ENCODE measurements around the gene MRPL55.
A peak's percentile ranks its signal among the peaks of the same experiment; 100 is the strongest.

Gene MRPL55

DNA sequence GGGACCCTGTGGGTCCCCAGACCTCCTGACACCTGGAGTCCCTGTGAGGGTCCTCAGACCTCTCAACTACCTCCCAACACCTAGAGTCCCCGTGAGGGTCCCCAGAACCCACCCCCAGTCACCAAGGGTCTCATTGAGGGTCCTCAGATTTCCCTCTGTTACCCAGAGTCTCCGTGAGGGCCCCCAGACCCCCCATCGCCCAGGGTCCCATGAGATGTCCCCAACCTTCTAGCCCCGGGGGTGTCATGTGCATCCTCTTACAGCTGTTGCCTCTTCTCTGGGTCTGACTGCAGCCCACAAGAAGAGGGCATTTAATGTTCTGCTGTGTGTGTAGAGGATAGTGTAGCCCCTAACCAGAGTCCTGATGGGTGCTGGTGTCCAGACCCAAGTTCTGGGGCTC lies 38.7 kb upstream of the MRPL55 start:
- DNase-seq (ENCODE audit: low read depth, low spot score) = no peak

GRCh38 chr1:228147151-228147693 lies 38.1 kb upstream of the MRPL55 start:
- DNase-seq (ENCODE audit: low read depth, low spot score) = no peak

- no peak for DNase-seq (ENCODE audit: low read depth, low spot score)
These were observed 37.5 kb upstream of the MRPL55 start for GRCh38 chr1:228146417-228147150.

- DNase-seq (ENCODE audit: low read depth, low spot score) = no peak
These were observed 36.6 kb upstream of the MRPL55 start for GRCh38 chr1:228145463-228146416.

DNA sequence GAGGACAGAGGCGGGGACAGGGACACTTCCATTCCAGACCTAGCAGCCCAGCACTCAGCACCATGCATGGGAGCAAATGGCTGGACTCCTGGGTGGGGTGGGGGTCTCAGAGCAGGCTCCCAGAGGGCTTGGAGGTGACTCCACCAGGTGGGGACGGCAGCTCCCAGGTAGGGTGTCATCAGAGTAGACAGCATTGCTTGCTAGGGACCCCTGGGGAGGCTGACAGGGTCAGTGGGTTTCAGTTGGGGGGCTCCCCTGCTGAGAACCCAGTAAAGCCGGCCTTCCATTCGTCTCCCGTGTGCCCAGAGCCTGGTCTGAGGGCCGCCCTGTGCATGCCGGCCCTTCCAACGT lies 35.9 kb upstream of the MRPL55 start:
- no peak for DNase-seq (ENCODE audit: low read depth, low spot score)

GRCh38 chr1:228144193-228144992 lies 35.3 kb upstream of the MRPL55 start:
- no peak for DNase-seq (ENCODE audit: low read depth, low spot score)

DNA sequence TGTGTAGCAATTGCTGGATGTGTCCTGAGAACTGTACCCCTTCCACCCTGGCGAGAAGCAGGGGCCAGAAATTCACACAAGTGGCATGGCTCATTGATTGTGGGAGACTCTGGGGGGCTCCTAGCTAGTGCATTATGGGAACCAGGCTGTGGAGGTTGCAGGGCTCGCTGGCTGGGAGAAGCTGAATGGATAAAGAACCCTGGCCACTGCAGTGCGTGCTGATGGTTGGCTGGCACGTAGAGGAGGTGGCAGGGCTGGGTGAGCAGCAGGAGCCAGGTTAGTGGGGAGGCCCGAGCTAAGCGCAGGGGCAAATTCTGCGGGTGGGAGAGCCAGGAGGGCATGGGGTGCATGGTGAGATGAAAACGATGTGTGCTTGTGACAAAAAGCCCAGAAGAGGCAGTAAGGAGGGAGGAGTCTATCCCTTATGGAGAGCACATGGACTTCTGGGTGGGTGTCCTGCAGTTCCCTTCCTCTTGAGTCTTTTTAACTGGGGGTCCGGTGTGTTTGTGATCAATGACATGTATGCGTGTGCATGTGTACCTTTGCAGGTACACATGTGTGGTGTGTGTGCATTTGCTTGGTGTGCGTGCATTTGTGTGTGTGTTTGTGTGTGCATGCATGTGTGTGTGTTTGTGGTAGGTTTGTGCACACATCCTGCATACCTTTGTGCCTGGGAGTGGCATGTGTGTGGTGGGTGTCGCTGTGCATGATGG lies 34.5 kb upstream of the MRPL55 start:
- no peak for DNase-seq (ENCODE audit: low read depth, low spot score)

- DNase-seq (ENCODE audit: low read depth, low spot score) = no peak
These were observed 33.6 kb upstream of the MRPL55 start for GRCh38 chr1:228142701-228143136.

GRCh38 chr1:228142155-228142691 lies 33.1 kb upstream of the MRPL55 start:
- DNase-seq (ENCODE audit: low read depth, low spot score) = no peak

DNA sequence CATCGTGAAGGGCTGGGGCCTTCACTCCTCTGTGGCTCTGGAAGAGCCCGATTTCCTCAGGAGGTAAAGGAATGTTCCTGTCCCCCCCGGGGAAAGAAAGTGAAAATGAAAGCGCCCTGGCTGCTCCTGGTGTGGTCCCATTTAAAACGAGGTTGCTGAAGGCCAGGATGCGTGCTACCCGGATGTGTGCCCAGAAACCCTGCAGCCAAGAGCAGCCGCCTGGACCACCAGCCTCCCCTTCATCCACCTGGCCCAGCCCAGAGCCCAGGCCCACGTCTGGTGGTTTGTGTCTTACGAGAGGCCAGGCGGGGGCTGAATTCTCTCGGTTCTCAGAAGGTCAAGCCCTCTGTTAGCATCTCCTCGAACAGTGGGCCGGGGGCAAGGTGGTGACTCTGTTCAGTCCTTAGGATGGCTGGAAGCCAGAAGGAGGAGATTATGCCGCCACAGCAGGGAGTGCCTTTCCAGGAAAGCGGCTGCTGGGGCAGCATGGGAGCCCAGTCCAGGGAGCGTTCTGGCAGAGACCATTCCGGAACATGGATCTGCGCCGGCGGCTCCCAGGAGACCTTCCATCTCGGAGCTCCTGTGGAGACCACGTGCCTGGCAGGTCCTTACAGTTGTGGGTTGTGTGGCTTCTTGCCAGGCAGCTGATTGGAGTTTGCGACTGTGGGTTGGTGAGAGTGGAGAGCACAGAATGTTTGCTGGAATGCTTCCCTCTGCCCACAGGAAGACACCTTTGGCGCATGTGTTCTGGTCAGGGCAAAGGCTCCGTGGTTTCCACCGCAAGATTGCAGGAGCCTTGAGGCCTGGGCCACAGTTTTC lies 32.3 kb upstream of the MRPL55 start:
- DNase-seq (ENCODE audit: low read depth, low spot score) = no peak

GRCh38 chr1:228140724-228141225 lies 31.7 kb upstream of the MRPL55 start:
- DNase-seq (ENCODE audit: low read depth, low spot score) = no peak

DNA sequence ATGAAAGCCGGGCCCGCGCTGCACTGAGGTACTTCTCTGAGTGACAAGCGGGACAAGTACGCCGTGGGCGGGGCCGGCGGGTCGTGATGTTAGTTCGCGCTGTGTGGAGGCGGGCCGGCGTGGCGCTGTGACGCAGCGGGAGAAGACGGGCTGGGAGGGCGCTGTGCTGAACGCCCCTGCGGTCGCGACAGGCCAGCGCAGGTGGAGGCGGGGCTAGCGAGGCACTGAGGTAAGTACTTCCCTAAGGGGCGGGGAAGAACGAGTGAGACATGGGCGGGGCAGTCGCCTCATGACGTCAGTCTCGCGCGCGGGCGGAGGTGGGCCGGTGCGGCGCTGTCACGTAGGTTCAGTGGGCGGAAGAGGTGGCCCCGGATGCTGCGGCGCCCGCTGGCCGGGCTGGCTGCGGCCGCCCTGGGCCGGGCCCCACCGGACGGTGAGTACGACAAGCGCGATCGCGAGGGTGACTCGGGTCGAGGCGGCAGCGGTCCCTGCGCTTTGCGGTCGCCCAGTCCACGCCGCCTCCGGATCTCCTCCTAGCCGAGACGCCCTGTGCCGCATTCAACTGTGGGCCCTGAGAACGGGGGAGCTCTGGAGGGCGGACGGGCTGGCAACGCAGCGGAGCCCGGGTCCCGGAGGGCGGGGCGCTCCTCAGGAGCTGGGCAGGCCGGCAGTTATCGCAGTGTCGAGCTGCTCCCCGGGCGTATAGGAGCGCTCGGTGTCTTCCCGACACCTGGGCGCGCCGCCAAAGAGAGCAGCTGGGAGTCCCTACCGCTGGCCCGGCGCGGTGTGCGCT lies 31.0 kb upstream of the MRPL55 start, which contains the start of gene GUK1:
GUK1 (plus strand) TSS at position 349 of the 793 bp plus-strand sequence; CDS start at position 373, 24 bp downstream.
- DNase-seq (ENCODE audit: low read depth, low spot score) = peak; percentile 100

- no peak for DNase-seq (ENCODE audit: low read depth, low spot score)
These were observed 30.4 kb upstream of the MRPL55 start for GRCh38 chr1:228139406-228139930.

GRCh38 chr1:228136901-228137300 lies 27.8 kb upstream of the MRPL55 start:
- no peak for DNase-seq (ENCODE audit: low read depth, low spot score)

DNA sequence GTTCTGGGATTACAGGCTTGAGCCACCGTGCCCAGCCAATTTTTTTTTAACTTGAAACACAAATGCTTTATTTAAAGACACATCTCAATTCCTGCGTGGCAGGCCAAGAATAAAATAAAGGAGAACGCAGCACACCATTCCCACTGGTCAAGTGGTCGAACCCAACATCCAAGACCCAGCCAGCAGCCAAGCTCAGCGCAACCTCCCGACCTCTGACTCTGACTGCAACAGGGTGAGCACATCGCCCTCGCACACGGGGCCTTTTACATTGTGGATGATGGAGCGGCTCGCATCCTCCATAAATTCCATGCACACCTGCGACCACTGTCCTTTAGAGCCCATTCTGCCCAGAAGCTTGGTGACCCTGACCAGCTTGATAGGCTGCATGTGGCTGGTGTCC lies 25.5 kb upstream of the MRPL55 start:
- DNase-seq (ENCODE audit: low read depth, low spot score) = no peak

- no peak for DNase-seq (ENCODE audit: low read depth, low spot score)
These were observed 22.7 kb upstream of the MRPL55 start for GRCh38 chr1:228131766-228132165.

GRCh38 chr1:228125185-228125584 lies 16.1 kb upstream of the MRPL55 start:
- no peak for DNase-seq (ENCODE audit: low read depth, low spot score)

DNA sequence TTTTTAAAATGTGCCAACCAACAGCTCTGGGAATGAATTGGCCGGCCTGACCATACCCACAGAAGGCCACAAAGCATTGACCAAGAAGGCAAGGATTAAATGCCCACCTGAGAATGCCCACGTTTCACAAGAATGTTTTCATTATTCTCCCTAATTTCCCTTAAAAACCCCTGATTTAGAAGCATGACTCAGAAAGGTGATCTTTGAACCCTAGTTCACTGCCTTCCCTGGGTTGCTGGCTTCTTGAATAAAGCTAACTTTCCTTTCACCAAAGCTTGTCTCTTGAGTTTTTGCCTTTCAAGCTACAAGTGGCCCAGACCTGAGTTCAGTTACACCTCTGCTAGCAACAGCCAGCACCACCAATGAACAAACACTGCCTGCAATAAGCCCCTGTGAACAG lies 14.4 kb upstream of the MRPL55 start:
- DNase-seq (ENCODE audit: low read depth, low spot score) = no peak
